Neuronal stem cell (in vitro differentiated cells): ENCODE measurements around the gene GNAQ.
"Not testable (repeated sequence)": the region's sequence is repeated elsewhere in the genome, so short reads cannot be mapped to it uniquely, and the experiment has no call there.

Experiments
- DNase-seq: peaks from one replicate; pipeline ENCODE4 v3.0.0-alpha.2; 2013; ENCODE audit warnings: low spot score
- H2AFZ ChIP-seq: one replicate; pipeline ENCODE4 v1.6.1; 2013; ENCODE audit warnings: mild to moderate bottlenecking, low read length, inconsistent platforms
- H2AK5ac ChIP-seq: 2 replicates; pipeline ENCODE4 v1.6.1; 2013; ENCODE audit warnings: low read depth, mild to moderate bottlenecking, inconsistent platforms, low read length, moderate library complexity, mixed read lengths
- H2BK120ac ChIP-seq: 2 replicates; pipeline ENCODE4 v1.6.1; 2013; ENCODE audit warnings: low read depth, mild to moderate bottlenecking, inconsistent platforms, low read length, moderate library complexity, mixed read lengths
- H2BK12ac ChIP-seq: one replicate; pipeline ENCODE4 v1.6.1; 2013; ENCODE audit warnings: low read length, inconsistent platforms
- H2BK15ac ChIP-seq: 2 replicates; pipeline ENCODE4 v1.6.1; 2013; ENCODE audit warnings: mild to moderate bottlenecking, low read length, inconsistent platforms, mixed read lengths
- H2BK5ac ChIP-seq: one replicate; pipeline ENCODE4 v1.6.1; 2013; ENCODE audit warnings: inconsistent platforms, mild to moderate bottlenecking, low read length, moderate library complexity
- H3K14ac ChIP-seq: one replicate; pipeline ENCODE4 v1.6.1; 2013; ENCODE audit warnings: low read length, inconsistent platforms
- H3K18ac ChIP-seq: 2 replicates; pipeline ENCODE4 v1.6.1; 2013; ENCODE audit warnings: low read length, inconsistent platforms
- H3K23ac ChIP-seq: 2 replicates; pipeline ENCODE4 v1.6.1; 2013; ENCODE audit warnings: low read depth, mild to moderate bottlenecking, mixed read lengths, low read length, inconsistent platforms; ENCODE audit not compliant: poor library complexity
- H3K27ac ChIP-seq: replicated peaks from 3 replicates; pipeline ENCODE4 v1.5.1; 2013; ENCODE audit warnings: low read length, inconsistent platforms
- H3K27me3 ChIP-seq, 3 experiments: 2 replicates each; pipeline ENCODE4 v1.6.1; 2013; ENCODE audit warnings: low read length in 3 of 3, mild to moderate bottlenecking in 2 of 3, inconsistent platforms in 1 of 3, low read depth in 1 of 3, mixed read lengths in 1 of 3, moderate library complexity in 1 of 3; ENCODE audit not compliant: control insufficient read depth in 3 of 3, insufficient read depth in 3 of 3
- H3K36me3 ChIP-seq, 2 donors: replicated peaks in 1 of 2; 2 replicates each; pipeline ENCODE4 v1.6.1; 2013; ENCODE audit warnings: low read length in 2 of 2; ENCODE audit not compliant: control insufficient read depth in 2 of 2, insufficient read depth in 2 of 2
- H3K4ac ChIP-seq: 2 replicates; pipeline ENCODE4 v1.6.1; 2013; ENCODE audit warnings: inconsistent platforms, mild to moderate bottlenecking, low read length, moderate library complexity
- H3K4me1 ChIP-seq, 2 donors: 1 replicate in 1 of 2; 2 replicates in 1 of 2; pipeline ENCODE4 v1.6.1; 2013; ENCODE audit warnings: low read length in 2 of 2, low read depth in 1 of 2; ENCODE audit not compliant: control insufficient read depth in 2 of 2, insufficient read depth in 1 of 2
- H3K4me2 ChIP-seq: one replicate; pipeline ENCODE4 v1.6.1; 2013; ENCODE audit warnings: mild to moderate bottlenecking, low read length, inconsistent platforms; ENCODE audit not compliant: insufficient read depth, poor library complexity, severe bottlenecking
- H3K4me3 ChIP-seq, 2 donors: 2 replicates each; pipeline ENCODE4 v1.5.1; 2013; ENCODE audit warnings: low read length in 2 of 2, mild to moderate bottlenecking in 2 of 2, inconsistent platforms in 1 of 2, moderate library complexity in 1 of 2
- H3K79me1 ChIP-seq: one replicate; pipeline ENCODE4 v1.6.1; 2013; ENCODE audit warnings: low read depth, mild to moderate bottlenecking, inconsistent platforms, low read length, moderate library complexity
- H3K9ac ChIP-seq: one replicate; pipeline ENCODE4 v1.6.1; 2013; ENCODE audit warnings: mild to moderate bottlenecking, low read depth, low read length, inconsistent platforms; ENCODE audit not compliant: poor library complexity
- H3K9me3 ChIP-seq, 2 donors: replicated peaks in 1 of 2; 2 replicates each; pipeline versions ENCODE3 to v1.6.1; 2013; ENCODE audit warnings: low read length in 2 of 2, mild to moderate bottlenecking in 2 of 2, inconsistent platforms in 1 of 2, low read depth in 1 of 2, mixed read lengths in 1 of 2, moderate library complexity in 1 of 2; ENCODE audit not compliant: control insufficient read depth in 2 of 2, insufficient read depth in 1 of 2
- H4K8ac ChIP-seq: one replicate; pipeline ENCODE4 v1.6.1; 2013; ENCODE audit warnings: low read depth, mild to moderate bottlenecking, inconsistent platforms, low read length, moderate library complexity
- H4K91ac ChIP-seq: one replicate; pipeline ENCODE4 v1.6.1; 2013; ENCODE audit warnings: low read length, low read depth, mild to moderate bottlenecking, inconsistent platforms; ENCODE audit not compliant: poor library complexity
- WGBS, 2 donors: extraction: QIAGEN DNeasy Blood & Tissue Kit; methylation state at CpG; one replicate each; pipeline ENCODE4 v1.1.7; 2013; ENCODE audit warnings: missing lambda C conversion rate in 2 of 2, mixed read lengths in 1 of 2; ENCODE audit not compliant: insufficient read length in 2 of 2, insufficient replicate concordance in 1 of 2; ENCODE audit errors: extremely low coverage in 2 of 2; 5-methylcytosine and 5-hydroxymethylcytosine counted together

Gene GNAQ

DNA sequence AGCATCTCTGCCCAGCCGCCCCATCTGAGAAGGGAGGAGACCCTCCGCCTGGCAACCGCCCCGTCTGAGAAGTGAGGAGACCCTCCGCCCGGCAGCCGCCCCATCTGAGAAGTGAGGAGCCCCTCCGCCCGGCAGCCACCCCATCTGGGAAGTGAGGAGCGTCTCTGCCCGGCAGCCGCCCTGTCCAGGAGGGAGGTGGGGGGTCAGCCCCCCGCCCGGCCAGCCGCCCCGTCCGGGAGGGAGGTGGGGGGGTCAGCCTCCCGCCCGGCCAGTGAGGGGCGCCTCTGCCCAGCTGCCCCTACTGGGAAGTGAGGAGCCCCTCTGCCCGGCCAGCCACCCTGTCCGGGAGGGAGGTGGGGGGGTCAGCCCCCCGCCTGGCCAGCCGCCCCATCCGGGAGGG, 270.7 kb downstream of the GNAQ start:
- not testable (repeated sequence) for H3K27ac ChIP-seq, DNase-seq, H3K79me1 ChIP-seq, H3K27me3 ChIP-seq, H2AK5ac ChIP-seq, H2BK12ac ChIP-seq, H3K4me3 ChIP-seq, H3K18ac ChIP-seq, H3K4ac ChIP-seq, H4K8ac ChIP-seq, H3K4me2 ChIP-seq, H2BK120ac ChIP-seq, H3K23ac ChIP-seq, H2BK5ac ChIP-seq, H2BK15ac ChIP-seq, H3K14ac ChIP-seq, H3K4me1 ChIP-seq, H4K91ac ChIP-seq, H2AFZ ChIP-seq, H3K9ac ChIP-seq
- no CpG with 5 or more reads among the region's 25 CpGs for WGBS, 2 donors
- peaks cover 2 to 12% of the 10 kb centered on the region in 2 donors for H3K9me3 ChIP-seq
- H3K36me3 ChIP-seq = peaks cover 0 to 19% of the 10 kb centered on the region in 2 donors

DNA sequence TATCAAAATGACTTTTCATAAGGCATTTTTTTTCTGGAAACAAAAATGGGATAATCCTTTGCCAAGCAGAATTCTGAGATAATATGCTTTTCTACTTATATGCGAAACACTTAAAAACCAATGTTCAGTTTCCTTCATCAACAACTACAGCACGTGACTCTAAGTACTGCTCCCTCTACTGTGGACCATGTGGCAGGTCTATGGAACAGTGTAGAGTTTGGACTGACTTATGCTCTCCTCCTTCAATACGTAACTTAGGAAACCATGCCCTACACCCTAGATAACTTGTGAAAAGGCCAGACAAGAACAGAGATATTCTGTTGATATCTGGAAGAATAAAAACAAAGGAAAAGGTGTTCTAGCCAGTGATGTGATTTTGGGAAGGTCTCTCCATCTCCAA, 272.2 kb downstream of the GNAQ start:
- Histone ChIP-seq H2BK120ac (no peak overlapping the region), H3K36me3 (peaks cover 2 to 19% of the 10 kb centered on the region in 2 donors), H4K8ac (no peak overlapping the region), H3K9me3 (peaks cover 0 to 7% of the 10 kb centered on the region in 2 donors), H3K27me3 (no peaks in the 10 kb centered on the region), H3K14ac (no peak overlapping the region), H3K4me3 (no peak overlapping the region), H3K23ac (no peak overlapping the region), H3K4ac (no peak overlapping the region), H4K91ac (no peak overlapping the region), H2BK12ac (no peak overlapping the region), H2BK5ac (no peak overlapping the region), H3K4me1 (no peaks in the 10 kb centered on the region), H2BK15ac (no peak overlapping the region), H3K4me2 (no peak overlapping the region), H2AFZ (no peak overlapping the region), H2AK5ac (no peak overlapping the region), H3K79me1 (no peaks in the 10 kb centered on the region), H3K27ac (no peak overlapping the region), H3K9ac (no peak overlapping the region), H3K18ac (no peak overlapping the region)
- no CpG with 5 or more reads among the region's 3 CpGs for WGBS, 2 donors
- no peak for DNase-seq

DNA sequence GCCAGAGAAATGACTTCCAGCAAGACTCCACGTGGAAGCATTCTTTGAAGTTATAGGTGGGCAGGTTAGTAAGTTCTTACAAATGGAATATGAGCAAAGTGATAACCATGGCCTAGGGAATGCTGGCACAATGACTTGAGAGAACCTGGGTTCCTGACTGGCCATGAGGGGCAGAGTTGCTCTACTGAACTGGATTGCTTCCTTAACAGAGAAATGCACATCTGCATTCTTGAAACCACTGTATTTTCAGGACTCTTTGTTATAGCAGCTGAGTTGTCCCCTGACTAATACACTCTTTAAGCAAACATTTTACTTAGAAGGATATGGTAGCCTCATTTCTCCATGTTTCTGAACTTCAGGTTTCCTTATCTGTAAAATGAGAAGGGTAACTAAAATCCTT, 275.2 kb downstream of the GNAQ start:
- Histone ChIP-seq H3K4me2 (no peak overlapping the region), H3K9me3 (no peaks in the 10 kb centered on the region), H3K27ac (no peak overlapping the region), H4K8ac (no peak overlapping the region), H2BK5ac (no peak overlapping the region), H3K4ac (no peak overlapping the region), H3K27me3 (peaks cover 0 to 2% (median 0%) of the 10 kb centered on the region in 3 experiments), H3K18ac (no peak overlapping the region), H3K79me1 (no peaks in the 10 kb centered on the region), H4K91ac (no peak overlapping the region), H3K9ac (no peak overlapping the region), H3K23ac (no peak overlapping the region), H3K36me3 (peaks cover 5 to 17% of the 10 kb centered on the region in 2 donors), H2BK12ac (no peak overlapping the region), H2AFZ (no peak overlapping the region), H3K4me1 (no peaks in the 10 kb centered on the region), H2BK15ac (no peak overlapping the region), H2BK120ac (no peak overlapping the region), H2AK5ac (no peak overlapping the region), H3K4me3 (no peak overlapping the region), H3K14ac (no peak overlapping the region)
- WGBS, 2 donors = no CpG with 5 or more reads among the region's 1 CpG
- no peak for DNase-seq

DNA sequence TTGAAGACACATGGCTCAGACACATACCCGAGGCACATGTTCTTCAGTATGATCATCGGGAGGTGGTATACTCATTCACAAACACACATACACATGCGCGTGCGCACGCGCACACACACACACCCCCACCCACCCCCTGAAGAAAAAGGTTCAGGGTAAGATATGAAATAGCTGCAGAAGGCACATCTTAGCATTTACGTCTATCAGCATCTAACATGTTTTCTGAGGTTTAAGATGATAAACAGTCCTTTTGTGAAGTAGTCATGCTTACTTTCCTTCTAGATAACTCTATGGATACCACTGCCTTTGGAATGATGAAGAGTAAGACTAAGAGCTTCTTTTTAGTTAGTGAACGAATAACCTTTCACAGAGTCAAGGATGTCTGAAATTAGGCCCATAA, 278.4 kb downstream of the GNAQ start:
- H3K18ac ChIP-seq = no peak overlapping the region
- DNase-seq = no peak
- no CpG with 5 or more reads among the region's 9 CpGs for WGBS, 2 donors

More for the DNA sequence above, 278.4 kb downstream of the GNAQ start:
- Histone ChIP-seq H4K91ac (no peak overlapping the region), H3K36me3 (peaks cover 5 to 24% of the 10 kb centered on the region in 2 donors), H3K9ac (no peak overlapping the region), H3K9me3 (no peaks in the 10 kb centered on the region), H3K4me3 (no peak overlapping the region), H2AFZ (no peak overlapping the region), H3K79me1 (no peaks in the 10 kb centered on the region), H3K4me2 (no peak overlapping the region), H2BK120ac (no peak overlapping the region), H3K4me1 (no peaks in the 10 kb centered on the region), H3K27me3 (peaks cover 0 to 2% (median 0%) of the 10 kb centered on the region in 3 experiments), H3K23ac (no peak overlapping the region), H3K4ac (no peak overlapping the region), H2BK15ac (no peak overlapping the region), H3K27ac (no peak overlapping the region), H2BK12ac (no peak overlapping the region), H2AK5ac (no peak overlapping the region), H3K14ac (no peak overlapping the region), H2BK5ac (no peak overlapping the region), H4K8ac (no peak overlapping the region)
